GM12872 (cell line): Measurements from ENCODE around the gene LZTR1.

Experiments used
- TF ChIP-seq, protein P1 (sequence below): IDR thresholded peaks from 3 replicates; pipeline ENCODE4 v1.5.1; 2011; ENCODE audit warnings: low read depth, mild to moderate bottlenecking, low read length, moderate library complexity; ENCODE audit not compliant: insufficient read depth

Gene LZTR1

GRCh38 chr22:21045585-21046294, 63.6 kb downstream of the LZTR1 start, which contains the start of gene LRRC74B:
Gene LRRC74B, plus strand, starts transcription at chr22:21045946. Its CDS starts 41 bp downstream, at chr22:21045987.
- TF ChIP-seq, protein P1, sequence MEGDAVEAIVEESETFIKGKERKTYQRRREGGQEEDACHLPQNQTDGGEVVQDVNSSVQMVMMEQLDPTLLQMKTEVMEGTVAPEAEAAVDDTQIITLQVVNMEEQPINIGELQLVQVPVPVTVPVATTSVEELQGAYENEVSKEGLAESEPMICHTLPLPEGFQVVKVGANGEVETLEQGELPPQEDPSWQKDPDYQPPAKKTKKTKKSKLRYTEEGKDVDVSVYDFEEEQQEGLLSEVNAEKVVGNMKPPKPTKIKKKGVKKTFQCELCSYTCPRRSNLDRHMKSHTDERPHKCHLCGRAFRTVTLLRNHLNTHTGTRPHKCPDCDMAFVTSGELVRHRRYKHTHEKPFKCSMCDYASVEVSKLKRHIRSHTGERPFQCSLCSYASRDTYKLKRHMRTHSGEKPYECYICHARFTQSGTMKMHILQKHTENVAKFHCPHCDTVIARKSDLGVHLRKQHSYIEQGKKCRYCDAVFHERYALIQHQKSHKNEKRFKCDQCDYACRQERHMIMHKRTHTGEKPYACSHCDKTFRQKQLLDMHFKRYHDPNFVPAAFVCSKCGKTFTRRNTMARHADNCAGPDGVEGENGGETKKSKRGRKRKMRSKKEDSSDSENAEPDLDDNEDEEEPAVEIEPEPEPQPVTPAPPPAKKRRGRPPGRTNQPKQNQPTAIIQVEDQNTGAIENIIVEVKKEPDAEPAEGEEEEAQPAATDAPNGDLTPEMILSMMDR: no peak

DNA sequence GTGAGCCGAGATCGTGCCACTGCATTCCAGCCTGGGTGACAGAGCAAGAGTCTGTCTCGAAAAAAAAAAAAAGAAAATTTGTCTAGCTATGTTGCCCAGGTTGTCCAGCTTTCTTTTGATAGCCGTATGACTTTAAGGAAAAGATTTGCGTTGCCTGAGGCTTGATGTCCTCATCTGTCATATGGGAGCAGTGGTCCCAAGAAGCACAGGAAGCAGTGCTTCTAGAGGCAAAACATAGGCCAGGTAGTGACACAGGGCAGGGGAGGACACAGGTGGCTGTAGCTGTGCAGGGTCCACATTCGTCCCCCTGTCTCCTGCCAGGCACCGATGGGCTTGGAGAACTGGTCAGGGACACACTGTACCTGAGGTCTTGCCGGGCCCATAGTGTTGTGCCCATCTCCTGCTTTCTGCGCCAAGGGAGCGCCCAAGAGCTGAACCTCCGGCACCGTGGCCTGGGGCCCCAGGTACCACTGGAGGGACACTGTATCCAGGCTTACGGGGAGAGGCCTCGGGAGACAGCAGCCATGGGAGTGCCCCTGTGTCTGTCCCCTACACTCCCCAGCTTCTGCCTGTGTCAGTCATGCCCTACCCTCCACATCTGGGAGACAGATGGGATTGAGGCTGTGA, 65.1 kb downstream of the LZTR1 start:
- TF ChIP-seq, protein P1: no peak

DNA sequence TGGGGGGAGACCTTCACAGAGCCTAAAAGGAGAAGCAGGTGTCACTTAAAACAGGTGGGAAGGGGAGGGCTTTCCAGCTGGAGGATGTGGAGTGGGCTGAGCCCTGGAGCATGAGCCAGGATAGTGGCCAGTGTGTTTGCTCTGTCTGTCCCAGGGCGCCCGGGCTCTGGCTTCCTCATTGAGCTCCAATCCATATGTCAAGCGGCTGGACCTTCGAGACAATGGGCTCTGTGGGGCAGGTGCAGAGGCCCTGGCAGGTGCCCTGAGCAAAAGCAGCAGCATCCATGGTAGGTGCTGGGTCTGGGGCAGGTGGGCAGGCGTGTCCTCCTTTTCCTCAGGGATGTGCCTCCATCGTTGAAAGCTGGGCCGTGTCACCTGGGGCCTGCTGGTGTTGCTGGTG, 65.6 kb downstream of the LZTR1 start:
- TF ChIP-seq, protein P1: no peak
